ENCODE results near the gene COPZ2. TPM values are rescaled to one million over a fixed set of nuclear protein-coding genes. Genes with fewer than 3 reads are reported as not detected.
A peak's percentile ranks its signal among the peaks of the same experiment; 100 is the strongest.

The COPZ2 gene
- total RNA-seq, 1 experiment from 2014 or later, result not detected

- Histone ChIP-seq H2AFZ (ENCODE audit: low read depth, low read length, poor library complexity, severe bottlenecking) (peak overlapping the region; percentile 55), H3K4me1 (ENCODE audit: control insufficient read depth in 1 of 2, insufficient read depth in 2 of 2, low read length in 2 of 2) (peaks cover 5 to 17% of the 10 kb centered on the region in 2 experiments; a peak in 3 of 4 replicates), H3K27me3 (ENCODE audit: insufficient read depth, low read length) (no peaks in the 10 kb centered on the region), H3K36me3 (ENCODE audit: control insufficient read depth in 1 of 2, insufficient read depth in 2 of 2, low read length in 2 of 2) (no peaks in the 10 kb centered on the region), H3K9ac (ENCODE audit: low read length) (no peak overlapping the region), H3K79me2 (ENCODE audit: insufficient read depth, low read length) (no peaks in the 10 kb centered on the region), H3K9me3 (ENCODE audit: control insufficient read depth in 1 of 2, insufficient read depth in 1 of 2, low read depth in 1 of 2, low read length in 2 of 2) (no peaks in the 10 kb centered on the region), H3K27ac (ENCODE audit: low read depth, low read length) (no peak overlapping the region), H3K4me3 (replicated peaks in 1 of 2; ENCODE audit: low read depth in 1 of 2, low read length in 2 of 2) (no peak overlapping the region), H3K4me2 (ENCODE audit: low read length) (peak overlapping the region; percentile 75), H3K9me2 (ENCODE audit: insufficient read depth) (no peaks in the 10 kb centered on the region), H4K20me1 (ENCODE audit: insufficient read depth) (no peaks in the 10 kb centered on the region)
- no peak for TF ChIP-seq CTCF (IDR thresholded peaks at IDR 0.05 in 2 of 3, conservative IDR thresholded peaks at IDR 0.05 in 1 of 3; ENCODE audit: borderline replicate concordance in 1 of 3, insufficient read depth in 1 of 3, low read depth in 2 of 3, low read length in 2 of 3)
- TF ChIP-seq RAD21 (IDR thresholded peaks at IDR 0.05; ENCODE audit: low read depth), result no peak
- TF ChIP-seq JUND (IDR thresholded peaks at IDR 0.05), result no peak
- TF ChIP-seq POLR2AphosphoS5 (IDR thresholded peaks at IDR 0.05; ENCODE audit: low read depth, low read length), result no peak
- TF ChIP-seq CBX3 (IDR thresholded peaks at IDR 0.05; ENCODE audit: low read depth), result no peak
- no peak for TF ChIP-seq SIN3A (IDR thresholded peaks at IDR 0.05; ENCODE audit: low read depth)
- TF ChIP-seq SP1 (IDR thresholded peaks at IDR 0.05; ENCODE audit: low read depth), result no peak
- TF ChIP-seq ZBTB33 (IDR thresholded peaks at IDR 0.05; ENCODE audit: extremely low read depth, insufficient replicate concordance, low read length), result no peak
- no peak for TF ChIP-seq TCF7L2 (IDR thresholded peaks at IDR 0.05; ENCODE audit: borderline replicate concordance, extremely low read depth, insufficient read depth, insufficient read length)
- no peak for TF ChIP-seq YY1 (IDR thresholded peaks at IDR 0.05; ENCODE audit: extremely low read depth, insufficient replicate concordance, low read depth, low read length)
- no peak for TF ChIP-seq POLR2A (IDR thresholded peaks at IDR 0.05; ENCODE audit: borderline replicate concordance, extremely low read depth, insufficient read depth, insufficient read length)
- no peak for TF ChIP-seq ATF3 (IDR thresholded peaks at IDR 0.05)
- TF ChIP-seq REST (IDR thresholded peaks at IDR 0.05; ENCODE audit: low read depth), result no peak
- TF ChIP-seq SRF (IDR thresholded peaks at IDR 0.05; ENCODE audit: low read depth), result no peak
- TF ChIP-seq FOSL1 (IDR thresholded peaks at IDR 0.05; ENCODE audit: low read depth), result no peak
- TF ChIP-seq EGR1 (IDR thresholded peaks at IDR 0.05; ENCODE audit: low read depth), result no peak
- ChIA-PET POLR2A (no interaction called here), CTCF (no interaction called here), RAD21 (ENCODE audit: low non-redundant PET in 1 of 2, low total read pairs in 2 of 2, uncharacterized antibody in 2 of 2, unreplicated experiment in 2 of 2) (no interaction called here)
- ATAC-seq (no peak), DNase-seq (ENCODE audit: low read depth, low spot score) (no peak)
- intact Hi-C loops (cut with micrococcal nuclease), result no loop called here
- no TSS peak for BruUV-seq (replicated peaks)
These were observed 24.9 kb downstream of the COPZ2 start for GRCh38 chr17:48012654-48013053.

All from HCT116 (cell line).